GM21576 (cell line): Measurements from ENCODE around the gene PACSIN2.
"Not testable (repeated sequence)": the region's sequence is repeated elsewhere in the genome, so short reads cannot be mapped to it uniquely, and the experiment has no call there.

Source experiments
- ATAC-seq: cut with Tn5 transposase; IDR thresholded peaks from one replicate; pipeline ENCODE4 v1.9.1; 2021; ENCODE audit warnings: mild to moderate bottlenecking, moderate library complexity; ENCODE audit not compliant: unreplicated experiment

PACSIN2 gene

GRCh38 chr22:43012390-43012789, 2.6 kb downstream of the PACSIN2 start:
- no peak for ATAC-seq

- no peak for ATAC-seq
Observed at GRCh38 chr22:43011079-43011478, 3.9 kb downstream of the PACSIN2 start.

DNA sequence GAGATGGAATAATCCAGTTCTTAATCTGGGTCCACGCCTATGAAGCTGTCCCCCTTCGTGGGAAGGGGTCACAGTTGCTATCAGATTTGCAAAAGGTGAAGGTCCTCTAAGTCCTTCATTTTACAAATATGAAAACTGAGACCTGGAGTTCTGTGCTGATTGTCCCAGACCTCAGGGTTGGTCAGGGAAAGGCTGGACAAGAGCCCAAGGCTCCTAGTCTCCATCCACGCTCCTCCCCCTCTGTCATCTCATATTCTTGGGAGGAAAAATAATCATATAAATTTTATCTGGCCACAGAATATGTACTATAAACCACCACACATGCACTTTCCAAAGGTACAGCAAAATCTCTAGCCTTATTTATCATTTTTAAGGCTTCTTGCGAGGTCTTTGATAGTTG, 5.5 kb downstream of the PACSIN2 start:
- ATAC-seq: no peak

DNA sequence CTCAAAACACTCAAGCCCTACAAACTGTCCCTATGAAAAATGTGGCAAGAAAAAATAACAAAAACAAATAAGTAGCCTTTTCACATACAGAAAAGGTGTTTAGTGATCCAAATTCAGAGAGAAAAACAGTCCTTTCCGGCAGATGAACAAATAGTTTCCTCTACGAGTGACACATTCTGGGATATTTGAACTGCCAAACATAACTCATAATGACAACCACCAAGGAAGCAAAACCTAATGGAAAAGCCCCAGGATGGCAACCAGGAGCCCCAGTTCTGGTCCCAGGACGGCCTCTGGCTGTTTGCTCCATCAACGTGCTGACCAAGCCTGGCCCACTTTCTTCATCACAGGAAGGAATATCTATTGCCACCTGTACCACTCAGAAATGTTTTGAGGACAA, 6.0 kb downstream of the PACSIN2 start:
- ATAC-seq: no peak

GRCh38 chr22:43008509-43008908, 6.4 kb downstream of the PACSIN2 start:
- ATAC-seq: no peak

- ATAC-seq: no peak
Observed at GRCh38 chr22:43007519-43008102, 7.3 kb downstream of the PACSIN2 start.

DNA sequence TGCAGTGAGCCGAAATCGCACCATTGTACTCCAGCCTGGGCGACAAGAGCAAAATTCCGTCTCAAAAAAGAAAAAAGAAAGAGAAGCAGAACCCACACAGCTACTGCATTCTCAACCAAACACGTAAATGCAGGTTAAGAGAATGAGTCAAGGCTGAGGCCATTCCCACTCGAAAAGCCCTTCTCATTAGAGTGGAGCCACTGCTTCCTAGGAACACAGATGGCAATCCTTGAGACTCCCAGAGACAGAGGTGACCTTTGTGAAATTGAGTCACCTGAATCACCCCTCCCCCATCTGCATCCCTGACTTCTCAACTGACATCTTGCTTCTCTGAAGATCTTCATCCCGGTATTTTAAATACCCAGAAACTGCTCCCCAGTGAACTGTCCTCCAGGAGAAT, 8.2 kb downstream of the PACSIN2 start:
- no peak for ATAC-seq

GRCh38 chr22:43006016-43006505, 8.9 kb downstream of the PACSIN2 start:
- ATAC-seq: no peak

- no peak for ATAC-seq
Observed at GRCh38 chr22:43005106-43005505, 9.8 kb downstream of the PACSIN2 start.

- no peak for ATAC-seq
Observed at GRCh38 chr22:43004362-43005035, 10.4 kb downstream of the PACSIN2 start.

- ATAC-seq: no peak
Observed at GRCh38 chr22:43002202-43002586, 12.8 kb downstream of the PACSIN2 start.

GRCh38 chr22:43001271-43002201, 13.4 kb downstream of the PACSIN2 start:
- ATAC-seq: no peak

DNA sequence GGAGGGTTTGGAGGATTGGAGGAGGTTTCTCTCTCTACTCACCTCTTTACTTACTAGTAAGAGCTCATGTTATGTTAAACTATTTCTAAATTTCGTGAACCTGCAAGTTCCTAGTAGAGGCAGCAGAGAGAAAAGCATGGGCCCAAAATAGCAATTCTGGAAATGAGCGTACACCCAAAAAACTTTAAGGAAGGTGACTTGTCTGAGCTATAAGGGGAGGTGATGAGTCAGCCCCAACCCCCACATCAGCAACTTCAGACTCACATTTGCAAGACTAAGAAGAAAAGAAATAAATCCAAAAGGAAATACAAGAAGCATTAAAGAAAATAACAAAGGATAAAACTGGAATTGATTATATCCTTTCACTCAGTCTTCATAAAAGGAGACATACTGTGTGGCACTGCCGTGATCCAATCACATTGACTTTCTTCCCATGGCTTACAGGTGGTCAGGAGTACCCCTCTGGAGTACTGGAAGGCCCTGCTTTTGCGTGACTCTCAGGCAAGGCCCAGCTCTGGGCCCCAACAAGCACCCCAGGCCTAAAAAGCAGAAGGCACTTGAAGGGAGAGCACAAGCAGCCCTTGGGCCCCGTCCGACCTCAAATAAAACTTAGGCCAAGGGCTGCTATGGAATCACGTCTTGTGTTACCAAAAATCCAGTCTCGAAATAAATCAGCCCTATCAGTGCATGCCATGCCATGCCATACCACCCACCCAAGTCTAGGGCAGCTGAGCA, 14.3 kb downstream of the PACSIN2 start:
- ATAC-seq: no peak

- no peak for ATAC-seq
Observed at GRCh38 chr22:42997582-42998090, 17.3 kb downstream of the PACSIN2 start.

DNA sequence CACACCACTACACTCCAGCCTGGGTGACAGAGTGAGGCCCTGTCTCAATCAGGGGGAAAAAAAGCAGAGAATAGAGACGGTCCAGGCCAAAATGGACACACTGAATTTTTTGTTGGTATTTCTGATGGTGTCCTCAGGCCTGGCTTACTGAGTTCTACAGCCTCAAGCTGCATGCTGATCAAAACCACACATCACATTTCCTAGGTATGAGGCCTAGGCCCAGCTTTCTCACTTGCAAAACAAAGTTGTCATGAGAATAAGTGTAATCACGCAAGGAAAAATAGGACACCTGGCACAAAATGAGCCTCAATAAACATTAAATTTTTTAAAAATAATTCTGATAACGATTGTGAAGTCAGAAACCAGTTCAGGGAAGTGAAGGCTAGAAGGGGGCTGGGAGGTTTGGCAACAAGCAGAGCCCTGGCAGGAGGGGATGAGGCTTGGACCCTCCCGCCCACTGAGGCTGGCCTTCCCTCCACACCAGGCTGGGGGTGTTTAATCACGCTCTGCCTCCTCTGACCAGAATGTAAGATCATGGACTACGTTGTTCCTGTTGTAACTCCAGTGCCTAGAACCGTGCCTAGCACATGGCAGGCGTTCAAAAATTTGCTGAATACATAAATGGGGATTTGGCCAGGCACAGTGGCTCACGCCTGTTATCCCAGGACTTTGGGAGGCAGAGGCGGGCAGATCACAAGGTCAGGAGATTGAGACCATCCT, 18.1 kb downstream of the PACSIN2 start:
- ATAC-seq: no peak

DNA sequence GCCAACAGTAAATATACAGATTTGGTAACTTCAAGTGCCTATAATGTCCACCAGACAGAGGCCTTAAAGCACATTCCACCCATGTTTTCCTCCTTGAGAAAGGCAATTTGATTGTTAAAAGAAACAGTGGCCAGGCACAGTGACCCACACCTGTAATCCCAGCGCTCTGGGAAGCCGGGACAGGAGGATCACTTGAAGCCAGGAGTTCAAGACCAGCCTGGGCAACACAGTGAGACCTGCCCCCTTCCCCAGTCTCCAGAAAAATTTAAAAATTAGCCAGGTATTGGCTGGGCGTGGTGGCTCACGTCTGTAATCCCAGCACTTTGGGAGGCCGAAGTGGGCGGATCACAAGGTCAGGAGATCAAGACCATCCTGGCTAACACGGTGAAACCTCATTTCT, 19.3 kb downstream of the PACSIN2 start:
- ATAC-seq: not testable (repeated sequence)

DNA sequence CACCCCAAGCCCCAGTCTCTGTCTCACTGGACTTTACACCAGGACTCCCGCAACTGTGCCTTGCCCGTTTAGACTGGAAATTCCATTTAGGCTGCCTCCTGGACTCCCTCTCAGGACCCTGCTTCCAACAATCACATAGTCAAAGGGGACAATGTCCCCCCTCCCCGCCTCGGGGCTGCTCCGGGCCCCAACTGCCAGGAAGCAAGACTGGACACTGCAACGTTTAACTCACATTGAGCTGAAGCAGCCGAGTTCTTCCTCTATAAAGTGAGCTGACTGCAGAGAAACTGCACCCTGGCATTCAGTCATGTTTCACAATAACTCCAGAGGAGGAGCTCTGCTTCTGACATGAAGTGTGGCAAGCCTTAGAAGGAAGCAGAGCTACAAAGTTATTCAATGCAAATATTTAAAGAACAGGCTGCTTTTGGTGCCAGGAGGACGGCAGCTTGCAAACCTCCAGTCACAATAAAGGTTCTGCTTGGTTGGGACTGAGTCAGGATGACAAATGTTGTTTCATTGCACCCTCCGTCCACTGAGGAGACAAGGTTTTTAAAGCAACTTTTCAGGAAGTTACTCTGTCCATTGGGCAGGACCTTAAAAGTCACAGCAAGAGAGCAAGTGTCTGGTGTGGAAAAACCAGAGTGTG, 19.9 kb downstream of the PACSIN2 start:
- ATAC-seq: no peak

GRCh38 chr22:42994276-42994916, 20.6 kb downstream of the PACSIN2 start:
- no peak for ATAC-seq

DNA sequence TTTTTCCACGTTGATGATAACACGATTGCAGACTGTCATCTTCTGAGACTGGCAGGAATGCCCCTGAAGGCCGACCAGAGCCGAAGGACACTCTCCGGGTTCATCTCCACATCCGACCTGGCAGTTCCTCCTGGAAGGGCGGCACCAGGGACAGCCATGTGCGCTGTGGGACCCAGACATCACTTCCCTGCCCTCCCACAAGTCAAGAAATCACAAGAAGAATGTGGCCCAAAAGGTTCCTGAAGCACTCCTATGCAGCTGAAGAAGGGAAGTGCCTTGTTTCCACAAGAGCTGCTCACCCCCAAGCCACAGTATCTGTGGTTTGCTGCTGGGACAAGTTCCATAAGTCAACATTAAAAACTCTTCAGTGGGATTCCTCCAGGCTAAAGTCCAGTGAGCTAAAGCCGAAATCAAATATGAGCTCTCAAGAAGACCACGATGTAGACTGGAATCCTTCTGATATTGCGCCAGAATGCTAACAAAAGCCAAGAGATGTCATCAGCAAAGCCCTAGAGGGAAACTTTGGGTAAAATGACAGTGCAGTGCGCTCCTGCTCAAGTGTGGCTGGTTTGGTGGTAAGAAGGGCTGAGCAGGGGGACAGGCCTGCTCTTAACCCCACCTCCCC, 21.2 kb downstream of the PACSIN2 start:
- ATAC-seq: no peak
